ENCODE results near the gene LRMDA. TPM values are rescaled to one million over a fixed set of nuclear protein-coding genes. Genes with fewer than 3 reads are reported as not detected.

LRMDA gene
- total RNA-seq, 1 donor from 2014 or later: 19.4 TPM

GRCh38 chr10:75568450-75569130 lies 137.2 kb downstream of the LRMDA start:
- DNase-seq (ENCODE audit: low spot score): no peak
- TF ChIP-seq CTCF (IDR thresholded peaks at IDR 0.05; ENCODE audit: unreplicated experiment): no peak
- no peaks in the 10 kb centered on the region for H3K27me3 Mint-ChIP-seq (ENCODE audit: unreplicated experiment)
- H3K4me3 Mint-ChIP-seq (ENCODE audit: unreplicated experiment): no peak overlapping the region
- H3K27ac Mint-ChIP-seq (ENCODE audit: unreplicated experiment): no peak overlapping the region
- peaks cover 17% of the 10 kb centered on the region for H3K9me3 Mint-ChIP-seq (ENCODE audit: unreplicated experiment)
- H3K36me3 Mint-ChIP-seq (ENCODE audit: low read depth, unreplicated experiment): peaks cover 24% of the 10 kb centered on the region
- H3K4me1 Mint-ChIP-seq (ENCODE audit: unreplicated experiment): no peaks in the 10 kb centered on the region

GRCh38 chr10:75569506-75569905 lies 138.1 kb downstream of the LRMDA start:
- H3K36me3 Mint-ChIP-seq (ENCODE audit: low read depth, unreplicated experiment): peaks cover 23% of the 10 kb centered on the region
- H3K4me3 Mint-ChIP-seq (ENCODE audit: unreplicated experiment): no peak overlapping the region
- no peaks in the 10 kb centered on the region for H3K27me3 Mint-ChIP-seq (ENCODE audit: unreplicated experiment)
- no peak for TF ChIP-seq CTCF (IDR thresholded peaks at IDR 0.05; ENCODE audit: unreplicated experiment)
- H3K9me3 Mint-ChIP-seq (ENCODE audit: unreplicated experiment): peaks cover 15% of the 10 kb centered on the region
- no peak overlapping the region for H3K27ac Mint-ChIP-seq (ENCODE audit: unreplicated experiment)
- DNase-seq (ENCODE audit: low spot score): no peak
- H3K4me1 Mint-ChIP-seq (ENCODE audit: unreplicated experiment): no peaks in the 10 kb centered on the region

DNA sequence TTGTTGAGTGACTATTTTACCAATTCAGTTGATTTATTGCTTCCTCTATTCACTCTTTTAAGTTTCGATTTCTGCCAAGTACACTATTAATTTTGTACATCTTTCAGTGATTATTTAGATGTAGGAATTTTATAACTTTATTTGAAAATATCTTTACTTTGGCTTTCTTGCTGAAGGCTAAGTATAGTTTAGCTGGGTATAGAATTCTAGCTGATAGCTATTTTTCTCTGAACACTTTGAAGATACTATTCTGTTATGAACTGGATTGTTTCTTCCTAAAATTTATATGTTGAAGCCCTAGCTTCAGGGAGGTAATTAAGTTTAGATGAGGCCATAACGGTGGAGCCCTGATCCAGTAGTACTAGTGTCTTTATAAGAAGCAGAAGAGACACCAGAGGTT lies 141.1 kb downstream of the LRMDA start:
- no peaks in the 10 kb centered on the region for H3K4me1 Mint-ChIP-seq (ENCODE audit: unreplicated experiment)
- no peak for TF ChIP-seq CTCF (IDR thresholded peaks at IDR 0.05; ENCODE audit: unreplicated experiment)
- H3K36me3 Mint-ChIP-seq (ENCODE audit: low read depth, unreplicated experiment): peaks cover 6% of the 10 kb centered on the region
- no peaks in the 10 kb centered on the region for H3K27me3 Mint-ChIP-seq (ENCODE audit: unreplicated experiment)
- H3K9me3 Mint-ChIP-seq (ENCODE audit: unreplicated experiment): peaks cover 6% of the 10 kb centered on the region
- no peak overlapping the region for H3K27ac Mint-ChIP-seq (ENCODE audit: unreplicated experiment)
- H3K4me3 Mint-ChIP-seq (ENCODE audit: unreplicated experiment): no peak overlapping the region
- no peak for DNase-seq (ENCODE audit: low spot score)

- peaks cover 10% of the 10 kb centered on the region for H3K36me3 Mint-ChIP-seq (ENCODE audit: low read depth, unreplicated experiment)
- DNase-seq (ENCODE audit: low spot score): no peak
- no peak overlapping the region for H3K4me3 Mint-ChIP-seq (ENCODE audit: unreplicated experiment)
- H3K27me3 Mint-ChIP-seq (ENCODE audit: unreplicated experiment): peaks cover 1% of the 10 kb centered on the region
- H3K9me3 Mint-ChIP-seq (ENCODE audit: unreplicated experiment): peaks cover 11% of the 10 kb centered on the region
- no peak for TF ChIP-seq CTCF (IDR thresholded peaks at IDR 0.05; ENCODE audit: unreplicated experiment)
- no peaks in the 10 kb centered on the region for H3K4me1 Mint-ChIP-seq (ENCODE audit: unreplicated experiment)
- no peak overlapping the region for H3K27ac Mint-ChIP-seq (ENCODE audit: unreplicated experiment)
Measured at GRCh38 chr10:75575940-75576339, 144.5 kb downstream of the LRMDA start.

DNA sequence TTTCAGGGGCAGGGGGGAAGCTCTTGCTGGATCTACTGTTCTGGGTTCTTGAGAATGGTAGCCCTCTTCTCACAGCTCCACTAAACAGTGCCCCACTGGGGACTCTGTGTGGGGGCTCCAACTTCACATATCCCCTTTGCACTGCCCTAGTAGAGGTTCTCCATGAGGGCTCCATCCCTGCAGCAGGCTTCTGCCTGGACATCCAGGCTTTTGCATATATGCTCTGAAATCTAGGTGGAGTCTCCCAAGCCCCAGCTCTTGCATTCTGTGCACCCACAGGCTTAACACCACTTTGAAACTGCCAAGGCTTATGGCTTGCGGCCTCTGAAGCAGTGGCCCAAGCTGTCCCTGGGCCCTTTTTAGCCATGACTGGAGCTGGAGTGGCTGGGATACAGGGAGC lies 150.7 kb downstream of the LRMDA start:
- Mint-ChIP-seq H3K4me1 (ENCODE audit: unreplicated experiment) (no peaks in the 10 kb centered on the region), H3K36me3 (ENCODE audit: low read depth, unreplicated experiment) (peaks cover 18% of the 10 kb centered on the region), H3K27me3 (ENCODE audit: unreplicated experiment) (peaks cover 5% of the 10 kb centered on the region), H3K9me3 (ENCODE audit: unreplicated experiment) (peaks cover 17% of the 10 kb centered on the region), H3K27ac (ENCODE audit: unreplicated experiment) (no peak overlapping the region), H3K4me3 (ENCODE audit: unreplicated experiment) (no peak overlapping the region)
- no peak for TF ChIP-seq CTCF (IDR thresholded peaks at IDR 0.05; ENCODE audit: unreplicated experiment)
- no peak for DNase-seq (ENCODE audit: low spot score)
